ENCODE results near the gene HMCN2.

The HMCN2 gene

DNA sequence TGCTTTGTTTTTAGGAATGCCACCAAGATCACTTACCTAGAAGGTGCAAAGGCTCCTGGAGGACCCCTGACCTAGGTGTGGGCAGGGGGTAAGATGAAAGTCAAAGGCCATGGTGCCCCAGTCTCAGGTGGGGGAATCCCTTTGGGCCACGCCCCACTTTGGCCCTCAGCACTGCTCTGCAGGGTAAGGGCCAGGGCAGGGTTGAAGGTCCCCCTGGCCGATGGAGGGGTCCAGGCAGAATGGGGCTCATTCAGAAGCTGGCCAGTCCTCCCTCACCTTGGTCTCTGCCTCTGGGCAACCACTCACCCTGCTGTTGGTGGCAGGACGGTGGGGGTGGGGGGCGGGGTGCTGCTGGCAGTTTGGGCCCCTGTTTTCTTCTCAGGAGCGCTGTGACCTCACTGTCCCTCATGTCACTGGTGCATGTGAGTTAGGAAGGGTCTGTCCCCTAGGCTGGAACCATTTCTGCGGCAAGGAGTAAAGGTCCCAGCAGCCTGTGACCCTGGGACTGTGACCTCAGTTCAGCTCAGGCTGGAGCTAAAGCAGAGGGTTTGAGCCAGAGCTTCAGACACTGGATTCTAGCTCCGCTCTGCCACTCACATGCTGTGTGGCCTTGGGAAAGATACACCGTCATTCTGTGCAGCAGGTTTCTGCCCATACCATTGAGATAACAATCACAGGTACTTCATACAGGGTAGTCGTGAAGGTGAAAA is 177.3 kb downstream of the HMCN2 start:
- no peak for DNase-seq (ENCODE audit: low read depth)

DNA sequence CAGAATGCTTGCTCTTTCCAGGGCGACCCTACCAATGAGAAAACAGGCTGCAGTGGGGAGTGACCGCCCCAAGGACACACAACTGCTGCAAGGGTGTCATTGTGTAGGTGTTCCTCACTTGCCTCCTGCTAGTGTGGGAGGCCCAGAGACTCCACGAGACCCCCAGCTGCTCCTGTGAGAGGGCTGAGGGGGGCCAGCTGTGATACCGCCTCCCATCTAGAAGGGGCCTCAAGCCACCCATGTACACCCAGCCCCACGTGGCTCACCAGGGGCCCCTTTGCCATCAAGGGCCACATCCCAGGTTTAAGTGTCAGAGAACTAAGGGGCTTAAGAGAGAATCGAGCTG is 177.9 kb downstream of the HMCN2 start:
- TF ChIP-seq, protein P1, sequence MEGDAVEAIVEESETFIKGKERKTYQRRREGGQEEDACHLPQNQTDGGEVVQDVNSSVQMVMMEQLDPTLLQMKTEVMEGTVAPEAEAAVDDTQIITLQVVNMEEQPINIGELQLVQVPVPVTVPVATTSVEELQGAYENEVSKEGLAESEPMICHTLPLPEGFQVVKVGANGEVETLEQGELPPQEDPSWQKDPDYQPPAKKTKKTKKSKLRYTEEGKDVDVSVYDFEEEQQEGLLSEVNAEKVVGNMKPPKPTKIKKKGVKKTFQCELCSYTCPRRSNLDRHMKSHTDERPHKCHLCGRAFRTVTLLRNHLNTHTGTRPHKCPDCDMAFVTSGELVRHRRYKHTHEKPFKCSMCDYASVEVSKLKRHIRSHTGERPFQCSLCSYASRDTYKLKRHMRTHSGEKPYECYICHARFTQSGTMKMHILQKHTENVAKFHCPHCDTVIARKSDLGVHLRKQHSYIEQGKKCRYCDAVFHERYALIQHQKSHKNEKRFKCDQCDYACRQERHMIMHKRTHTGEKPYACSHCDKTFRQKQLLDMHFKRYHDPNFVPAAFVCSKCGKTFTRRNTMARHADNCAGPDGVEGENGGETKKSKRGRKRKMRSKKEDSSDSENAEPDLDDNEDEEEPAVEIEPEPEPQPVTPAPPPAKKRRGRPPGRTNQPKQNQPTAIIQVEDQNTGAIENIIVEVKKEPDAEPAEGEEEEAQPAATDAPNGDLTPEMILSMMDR (IDR thresholded peaks at IDR 0.05; ENCODE audit: low read depth, low read length, missing control alignments) = no peak
- no peak for DNase-seq (ENCODE audit: low read depth)
- no peak overlapping the region for H3K4me3 ChIP-seq (ENCODE audit: low read depth, low read length)

More for the DNA sequence above, 177.3 kb downstream of the HMCN2 start:
- H3K4me3 ChIP-seq (ENCODE audit: low read depth, low read length) = no peak overlapping the region
- TF ChIP-seq, protein P1 (IDR thresholded peaks at IDR 0.05; ENCODE audit: low read depth, low read length, missing control alignments) = no peak

DNA sequence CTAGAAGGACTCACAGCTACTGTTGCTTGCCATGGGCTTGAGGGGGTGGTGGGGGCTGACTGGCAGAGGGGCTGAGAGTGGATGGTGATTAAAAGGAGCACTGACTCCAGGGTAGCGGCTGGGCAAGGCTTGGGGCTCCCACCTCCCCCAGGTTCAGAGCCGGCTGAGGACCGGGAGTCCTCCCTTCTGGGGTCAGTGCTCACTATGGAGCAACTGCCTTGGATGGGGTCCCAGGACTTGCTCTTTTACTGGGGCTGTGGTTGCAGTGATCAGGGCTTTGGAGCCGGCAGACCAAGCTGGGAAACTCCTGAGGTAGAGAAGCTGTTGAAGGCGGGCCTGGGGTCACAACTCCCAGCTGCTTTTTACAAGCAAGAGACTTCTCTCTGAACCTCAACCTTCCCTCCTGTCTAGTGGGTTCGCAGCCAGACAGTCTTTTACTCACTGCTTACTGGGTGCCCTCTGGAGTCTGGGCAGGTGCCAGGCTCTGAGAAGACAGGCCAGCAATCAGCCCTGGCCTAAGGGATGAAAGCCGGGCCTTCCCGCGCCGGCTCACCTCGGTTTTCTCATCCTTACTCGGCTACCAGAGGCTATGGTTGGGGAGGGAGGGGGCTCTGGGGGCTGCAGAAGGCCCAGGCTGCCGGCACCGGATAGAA is 178.4 kb downstream of the HMCN2 start:
- no peak for DNase-seq (ENCODE audit: low read depth)
- H3K4me3 ChIP-seq (ENCODE audit: low read depth, low read length) = no peak overlapping the region

DNA sequence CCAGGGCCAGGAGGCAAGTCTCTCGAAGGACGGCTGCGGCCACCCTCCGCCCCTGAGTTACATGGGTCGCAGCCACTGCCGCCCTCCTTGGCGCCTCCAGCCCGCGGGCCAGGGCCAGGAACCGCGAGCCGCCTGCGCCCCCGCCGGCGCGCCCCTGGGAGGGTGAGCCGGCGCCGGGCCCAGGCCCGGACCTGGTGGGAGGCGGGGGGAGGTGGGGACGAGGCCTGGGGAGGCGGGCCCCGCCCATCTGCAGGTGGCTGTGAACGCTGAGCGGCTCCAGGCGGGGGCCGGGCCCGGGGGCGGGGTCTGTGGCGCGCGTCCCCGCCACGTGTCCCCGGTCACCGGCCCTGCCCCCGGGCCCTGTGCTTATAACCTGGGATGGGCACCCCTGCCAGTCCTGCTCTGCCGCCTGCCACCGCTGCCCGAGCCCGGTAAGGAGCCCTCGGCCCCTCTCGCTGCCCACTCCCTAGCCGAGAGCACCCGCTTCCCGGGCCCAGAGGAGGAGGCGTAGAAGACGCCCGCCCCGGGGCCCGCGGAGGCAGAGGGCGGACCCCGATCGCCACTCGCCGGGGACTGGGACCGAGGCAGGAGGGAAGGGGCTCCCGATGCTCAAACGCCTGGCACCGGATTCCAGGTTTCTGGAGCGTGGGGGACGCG is 179.1 kb downstream of the HMCN2 start, which contains the start of gene ASS1:
Gene ASS1, plus strand, starts transcription at position 397 of the 657 bp plus-strand sequence. CDS start 7,268 bp downstream, outside the sequence.
- TF ChIP-seq, protein P1 (IDR thresholded peaks at IDR 0.05; ENCODE audit: low read depth, low read length, missing control alignments) = no peak
- peak within 1 kb of the TSS; percentile 6 for H3K4me3 ChIP-seq (ENCODE audit: low read depth, low read length)

More for the DNA sequence above, 178.4 kb downstream of the HMCN2 start:
- TF ChIP-seq, protein P1 (IDR thresholded peaks at IDR 0.05; ENCODE audit: low read depth, low read length, missing control alignments) = no peak

DNA sequence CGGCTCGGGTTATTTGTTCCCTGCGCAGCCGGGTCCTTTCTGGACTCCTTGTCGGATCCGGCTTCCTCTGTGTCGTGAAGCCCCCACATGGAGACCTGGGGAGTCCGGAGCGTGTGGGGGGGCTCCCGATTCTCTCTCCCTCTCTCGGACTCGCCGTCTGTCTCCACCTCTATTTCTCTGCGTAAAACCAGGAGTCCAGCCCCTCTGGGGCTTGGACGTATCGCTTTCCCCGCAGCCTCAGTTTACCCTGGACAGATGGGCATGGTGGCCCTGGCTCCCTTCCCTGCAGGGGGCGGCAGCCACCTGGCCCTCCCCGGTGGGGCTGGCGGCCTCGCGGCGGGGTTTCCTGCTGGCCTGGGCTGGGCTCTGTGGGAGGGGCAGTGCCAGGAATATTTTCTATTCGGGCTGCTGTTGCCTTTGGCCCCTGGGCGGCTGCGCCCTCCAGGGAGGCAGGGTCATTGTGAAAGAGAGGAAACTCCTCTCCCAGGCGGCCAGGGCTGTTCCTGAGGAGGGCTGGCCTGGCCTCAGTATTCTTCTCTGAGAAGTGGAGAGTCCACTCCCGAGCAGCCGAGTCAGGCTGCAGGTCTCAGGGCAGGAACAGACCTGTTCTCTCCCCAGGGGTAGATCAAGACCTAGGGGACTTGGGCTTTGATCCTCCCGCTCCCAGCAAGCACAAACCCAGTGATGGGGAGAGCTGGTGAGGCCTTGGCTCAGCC is 179.9 kb downstream of the HMCN2 start:
- TF ChIP-seq, protein P1 (IDR thresholded peaks at IDR 0.05; ENCODE audit: low read depth, low read length, missing control alignments) = no peak
- no peak for DNase-seq (ENCODE audit: low read depth)
- peak overlapping the region; percentile 6; the same call in 1 of the 2 replicates for H3K4me3 ChIP-seq (ENCODE audit: low read depth, low read length)

More for the DNA sequence above, 179.1 kb downstream of the HMCN2 start, which contains the start of gene ASS1:
- no peak for DNase-seq (ENCODE audit: low read depth)

DNA sequence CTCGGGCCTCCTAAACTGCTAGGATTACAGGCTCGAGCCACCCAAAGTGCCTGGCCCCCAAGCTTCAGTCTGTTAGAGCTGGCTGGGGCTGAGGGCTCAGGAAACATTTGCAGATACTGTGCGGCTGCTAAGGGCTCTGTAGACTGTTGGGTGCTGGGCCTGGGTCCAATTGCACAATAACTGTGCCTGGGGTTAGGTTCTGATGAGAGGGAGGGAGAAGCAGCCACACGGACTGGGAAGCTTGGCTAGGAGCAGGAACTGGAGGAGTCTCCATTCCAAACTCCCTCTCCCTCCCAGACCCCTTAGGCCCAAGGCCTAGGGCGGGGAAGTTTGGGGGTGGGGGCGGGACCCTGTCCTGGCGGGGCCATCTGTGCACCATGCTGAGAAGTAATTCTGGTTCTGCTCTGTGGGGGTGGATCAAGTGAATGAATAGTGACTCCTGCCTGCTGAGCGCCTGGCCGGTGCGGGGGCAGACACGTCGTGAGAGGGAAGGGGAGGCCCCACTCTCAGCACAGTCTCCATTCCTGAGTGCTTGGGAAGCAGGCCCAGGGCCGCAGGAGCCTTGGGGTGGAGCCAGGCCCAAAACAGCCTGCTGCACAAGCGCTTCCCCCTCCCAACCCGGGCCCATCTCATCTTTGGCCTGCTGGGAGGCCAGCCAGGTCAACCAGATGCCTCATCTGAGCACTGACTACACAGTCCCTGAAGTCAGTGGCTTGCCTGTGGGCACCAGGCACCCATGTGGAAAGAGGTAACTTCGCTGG is 180.7 kb downstream of the HMCN2 start:
- H3K4me3 ChIP-seq (ENCODE audit: low read depth, low read length) = no peak overlapping the region
- TF ChIP-seq, protein P1 (IDR thresholded peaks at IDR 0.05; ENCODE audit: low read depth, low read length, missing control alignments) = no peak
- no peak for DNase-seq (ENCODE audit: low read depth)
